ENCODE measurements around the gene PRELID1. TPM values are rescaled to one million over a fixed set of nuclear protein-coding genes. Genes with fewer than 3 reads are reported as not detected.

PRELID1 gene
- total RNA-seq, 1 experiment from 2014 or later = 275 TPM

DNA sequence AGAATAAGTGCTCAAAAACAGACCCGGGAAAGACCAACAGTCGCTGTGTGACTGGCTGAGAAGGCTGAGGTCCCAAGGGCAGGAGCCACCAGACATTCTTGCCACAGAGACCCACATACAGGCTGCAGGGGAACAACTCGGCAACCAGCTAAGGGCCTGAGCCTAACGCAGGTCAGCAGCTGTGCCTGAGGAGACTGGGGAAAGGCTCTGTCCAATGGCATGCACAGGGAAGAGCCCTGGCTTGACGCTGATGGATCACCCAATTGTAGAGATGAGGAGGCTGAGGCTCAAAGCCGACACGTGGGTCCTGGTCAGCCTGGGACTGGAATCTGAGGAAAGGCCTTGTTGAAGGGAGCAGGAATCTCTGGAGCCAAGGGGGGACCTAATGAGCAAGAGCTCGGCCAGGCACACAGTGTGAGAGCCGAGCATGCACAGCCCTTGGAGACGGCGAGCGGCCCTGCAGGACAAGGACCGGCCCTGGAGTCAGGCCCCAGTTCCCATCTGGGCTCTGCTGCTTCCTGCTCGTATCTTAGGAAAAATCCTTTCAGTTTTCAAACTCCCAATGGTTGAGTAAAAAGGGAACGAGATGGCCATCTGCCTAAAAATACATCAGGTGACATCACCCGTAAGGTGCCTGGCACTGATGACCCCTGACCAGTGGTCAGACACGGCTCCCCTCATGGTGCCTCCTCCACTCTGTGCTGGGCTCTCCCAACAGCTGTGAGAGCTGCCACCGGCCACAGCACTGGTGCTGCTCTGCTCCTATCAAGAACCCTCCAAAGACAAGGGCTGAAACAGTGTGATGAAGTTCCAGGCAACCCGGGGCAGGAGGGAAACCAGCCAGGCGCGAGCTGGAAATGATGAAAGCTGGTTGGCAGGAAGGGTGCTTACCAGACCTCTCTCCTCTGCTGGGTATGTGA lies 31.4 kb downstream of the PRELID1 start:
- no peaks in the 10 kb centered on the region for H3K9me3 ChIP-seq (ENCODE audit: control insufficient read depth, insufficient read depth, low read depth, low read length)
- TF ChIP-seq, protein P1, sequence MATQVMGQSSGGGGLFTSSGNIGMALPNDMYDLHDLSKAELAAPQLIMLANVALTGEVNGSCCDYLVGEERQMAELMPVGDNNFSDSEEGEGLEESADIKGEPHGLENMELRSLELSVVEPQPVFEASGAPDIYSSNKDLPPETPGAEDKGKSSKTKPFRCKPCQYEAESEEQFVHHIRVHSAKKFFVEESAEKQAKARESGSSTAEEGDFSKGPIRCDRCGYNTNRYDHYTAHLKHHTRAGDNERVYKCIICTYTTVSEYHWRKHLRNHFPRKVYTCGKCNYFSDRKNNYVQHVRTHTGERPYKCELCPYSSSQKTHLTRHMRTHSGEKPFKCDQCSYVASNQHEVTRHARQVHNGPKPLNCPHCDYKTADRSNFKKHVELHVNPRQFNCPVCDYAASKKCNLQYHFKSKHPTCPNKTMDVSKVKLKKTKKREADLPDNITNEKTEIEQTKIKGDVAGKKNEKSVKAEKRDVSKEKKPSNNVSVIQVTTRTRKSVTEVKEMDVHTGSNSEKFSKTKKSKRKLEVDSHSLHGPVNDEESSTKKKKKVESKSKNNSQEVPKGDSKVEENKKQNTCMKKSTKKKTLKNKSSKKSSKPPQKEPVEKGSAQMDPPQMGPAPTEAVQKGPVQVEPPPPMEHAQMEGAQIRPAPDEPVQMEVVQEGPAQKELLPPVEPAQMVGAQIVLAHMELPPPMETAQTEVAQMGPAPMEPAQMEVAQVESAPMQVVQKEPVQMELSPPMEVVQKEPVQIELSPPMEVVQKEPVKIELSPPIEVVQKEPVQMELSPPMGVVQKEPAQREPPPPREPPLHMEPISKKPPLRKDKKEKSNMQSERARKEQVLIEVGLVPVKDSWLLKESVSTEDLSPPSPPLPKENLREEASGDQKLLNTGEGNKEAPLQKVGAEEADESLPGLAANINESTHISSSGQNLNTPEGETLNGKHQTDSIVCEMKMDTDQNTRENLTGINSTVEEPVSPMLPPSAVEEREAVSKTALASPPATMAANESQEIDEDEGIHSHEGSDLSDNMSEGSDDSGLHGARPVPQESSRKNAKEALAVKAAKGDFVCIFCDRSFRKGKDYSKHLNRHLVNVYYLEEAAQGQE (IDR thresholded peaks at IDR 0.05; ENCODE audit: insufficient read depth in 1 of 2, low read depth in 2 of 2, low read length in 1 of 2) = no peak
- TF ChIP-seq, protein P2, sequence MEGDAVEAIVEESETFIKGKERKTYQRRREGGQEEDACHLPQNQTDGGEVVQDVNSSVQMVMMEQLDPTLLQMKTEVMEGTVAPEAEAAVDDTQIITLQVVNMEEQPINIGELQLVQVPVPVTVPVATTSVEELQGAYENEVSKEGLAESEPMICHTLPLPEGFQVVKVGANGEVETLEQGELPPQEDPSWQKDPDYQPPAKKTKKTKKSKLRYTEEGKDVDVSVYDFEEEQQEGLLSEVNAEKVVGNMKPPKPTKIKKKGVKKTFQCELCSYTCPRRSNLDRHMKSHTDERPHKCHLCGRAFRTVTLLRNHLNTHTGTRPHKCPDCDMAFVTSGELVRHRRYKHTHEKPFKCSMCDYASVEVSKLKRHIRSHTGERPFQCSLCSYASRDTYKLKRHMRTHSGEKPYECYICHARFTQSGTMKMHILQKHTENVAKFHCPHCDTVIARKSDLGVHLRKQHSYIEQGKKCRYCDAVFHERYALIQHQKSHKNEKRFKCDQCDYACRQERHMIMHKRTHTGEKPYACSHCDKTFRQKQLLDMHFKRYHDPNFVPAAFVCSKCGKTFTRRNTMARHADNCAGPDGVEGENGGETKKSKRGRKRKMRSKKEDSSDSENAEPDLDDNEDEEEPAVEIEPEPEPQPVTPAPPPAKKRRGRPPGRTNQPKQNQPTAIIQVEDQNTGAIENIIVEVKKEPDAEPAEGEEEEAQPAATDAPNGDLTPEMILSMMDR (IDR thresholded peaks at IDR 0.05) = no peak
- TF ChIP-seq POLR2AphosphoS5 (IDR thresholded peaks at IDR 0.05; ENCODE audit: low read depth, low read length) = no peak
- TF ChIP-seq SIN3A (IDR thresholded peaks at IDR 0.05; ENCODE audit: borderline replicate concordance, insufficient read depth, low read depth, low read length) = no peak
- no peak for TF ChIP-seq TCF7L2 (IDR thresholded peaks at IDR 0.05; ENCODE audit: low read depth, low read length)
- POLR2A ChIA-PET = interaction anchor here (1.0 kb wide), 1 partner anchor 48 kb away, joined by 3 read pairs; no protein-coding TSS in a partner anchor
- H3K27ac ChIP-seq (ENCODE audit: low read length) = no peak overlapping the region
- intact Hi-C loops (cut with micrococcal nuclease; ENCODE audit: unreplicated experiment) = no loop called here
- DNase-seq (ENCODE audit: low read depth, low spot score) (no peak), ATAC-seq (no peak)
- no peaks in the 10 kb centered on the region for H3K4me1 ChIP-seq (ENCODE audit: control insufficient read depth, insufficient read depth, low read length)
- in situ Hi-C loops (cut with HindIII; ENCODE audit: low pct_unique_long_range_greater_than_20kb, low sequenced_read_pairs) = no loop called here
- H3K36me3 ChIP-seq (ENCODE audit: control insufficient read depth, insufficient read depth, low read length) = peaks cover 10% of the 10 kb centered on the region
- H3K27me3 ChIP-seq (ENCODE audit: control insufficient read depth, insufficient read depth, low read length) = no peaks in the 10 kb centered on the region
- H3K4me3 ChIP-seq (ENCODE audit: low read depth in 2 of 2, low read length in 2 of 2) = no peak overlapping the region
- CTCF ChIA-PET = no interaction called here
- BruUV-seq (replicated peaks) = no TSS peak

DNA sequence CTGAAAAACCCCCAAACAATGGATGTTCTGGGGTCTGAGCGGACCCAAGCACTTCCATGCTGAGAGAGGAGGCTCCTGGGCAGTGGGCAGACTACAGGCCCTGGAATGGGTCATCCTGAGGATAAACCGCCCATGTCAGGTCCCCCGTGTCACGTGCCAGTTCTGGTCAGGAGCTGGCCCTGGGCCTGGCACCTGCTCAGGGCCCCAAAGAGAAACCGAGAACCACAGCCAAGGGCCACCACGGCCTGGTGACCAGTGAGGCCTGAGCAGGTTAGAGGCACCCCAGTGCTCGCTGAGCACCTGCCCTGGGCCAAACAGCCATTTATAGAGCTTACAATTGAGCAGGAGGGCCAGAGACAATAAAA lies 32.1 kb downstream of the PRELID1 start:
- Histone ChIP-seq H3K27ac (ENCODE audit: low read length) (no peak overlapping the region), H3K27me3 (ENCODE audit: control insufficient read depth, insufficient read depth, low read length) (no peaks in the 10 kb centered on the region), H3K36me3 (ENCODE audit: control insufficient read depth, insufficient read depth, low read length) (peaks cover 10% of the 10 kb centered on the region), H3K4me3 (ENCODE audit: low read depth in 2 of 2, low read length in 2 of 2) (no peak overlapping the region), H3K9me3 (ENCODE audit: control insufficient read depth, insufficient read depth, low read depth, low read length) (no peaks in the 10 kb centered on the region), H3K4me1 (ENCODE audit: control insufficient read depth, insufficient read depth, low read length) (no peaks in the 10 kb centered on the region)
- no TSS peak for BruUV-seq (replicated peaks)
- POLR2A ChIA-PET = interaction anchor here (1.0 kb wide), 1 partner anchor 47 kb away, joined by 3 read pairs; no protein-coding TSS in a partner anchor
- TF ChIP-seq TCF7L2 (IDR thresholded peaks at IDR 0.05; ENCODE audit: low read depth, low read length) (no peak), SIN3A (IDR thresholded peaks at IDR 0.05; ENCODE audit: borderline replicate concordance, insufficient read depth, low read depth, low read length) (no peak)
- ATAC-seq = no peak
- intact Hi-C loops (cut with micrococcal nuclease; ENCODE audit: unreplicated experiment) = no loop called here
- CTCF ChIA-PET = interaction anchor here (1.0 kb wide), 1 partner anchor 26 kb away, joined by 4 read pairs; no protein-coding TSS in a partner anchor
- in situ Hi-C loops (cut with HindIII; ENCODE audit: low pct_unique_long_range_greater_than_20kb, low sequenced_read_pairs) = no loop called here
- DNase-seq (ENCODE audit: low read depth, low spot score) = no peak

Measured in Panc1 (cell line).